ENCODE results near the gene IKZF1. TPM values are rescaled to one million over a fixed set of nuclear protein-coding genes. Genes with fewer than 3 reads are reported as not detected.

Gene IKZF1
- polyA plus RNA-seq, 1 donor = 4.5 TPM

- Histone ChIP-seq H3K27ac (ENCODE audit: low read length) (no peak overlapping the region), H3K4me3 (ENCODE audit: low read length) (no peak overlapping the region), H3K4me1 (ENCODE audit: control insufficient read depth, insufficient read depth, low read length) (no peaks in the 10 kb centered on the region), H3K27me3 (ENCODE audit: control insufficient read depth, insufficient read depth, low read length) (no peaks in the 10 kb centered on the region), H3K36me3 (ENCODE audit: control insufficient read depth, insufficient read depth, low read length) (no peaks in the 10 kb centered on the region), H3K9me3 (ENCODE audit: control insufficient read depth, low read depth, low read length) (no peaks in the 10 kb centered on the region)
- 67% methylated on average over 1 of the region's 3 CpGs for WGBS (ENCODE audit: insufficient coverage, low lambda C conversion rate)
- no peak for DNase-seq
Observed at GRCh38 chr7:50268990-50269389, 35.5 kb upstream of the IKZF1 start.

GRCh38 chr7:50270531-50271018 lies 33.9 kb upstream of the IKZF1 start:
- Histone ChIP-seq H3K27me3 (ENCODE audit: control insufficient read depth, insufficient read depth, low read length) (no peaks in the 10 kb centered on the region), H3K4me1 (ENCODE audit: control insufficient read depth, insufficient read depth, low read length) (no peaks in the 10 kb centered on the region), H3K36me3 (ENCODE audit: control insufficient read depth, insufficient read depth, low read length) (no peaks in the 10 kb centered on the region), H3K9me3 (ENCODE audit: control insufficient read depth, low read depth, low read length) (no peaks in the 10 kb centered on the region), H3K27ac (ENCODE audit: low read length) (no peak overlapping the region), H3K4me3 (ENCODE audit: low read length) (no peak overlapping the region)
- no CpG with 5 or more reads among the region's 5 CpGs for WGBS (ENCODE audit: insufficient coverage, low lambda C conversion rate)
- DNase-seq = no peak

- no peaks in the 10 kb centered on the region for H3K9me3 ChIP-seq (ENCODE audit: control insufficient read depth, low read depth, low read length)
- DNase-seq = no peak
- H3K27me3 ChIP-seq (ENCODE audit: control insufficient read depth, insufficient read depth, low read length) = no peaks in the 10 kb centered on the region
- no peaks in the 10 kb centered on the region for H3K36me3 ChIP-seq (ENCODE audit: control insufficient read depth, insufficient read depth, low read length)
- no peak overlapping the region for H3K27ac ChIP-seq (ENCODE audit: low read length)
- H3K4me3 ChIP-seq (ENCODE audit: low read length) = no peak overlapping the region
- no peaks in the 10 kb centered on the region for H3K4me1 ChIP-seq (ENCODE audit: control insufficient read depth, insufficient read depth, low read length)
- no CpG with 5 or more reads among the region's 3 CpGs for WGBS (ENCODE audit: insufficient coverage, low lambda C conversion rate)
Observed at GRCh38 chr7:50272808-50273207, 31.7 kb upstream of the IKZF1 start.

- WGBS (ENCODE audit: insufficient coverage, low lambda C conversion rate) = no CpG with 5 or more reads among the region's 1 CpG
- no peaks in the 10 kb centered on the region for H3K27me3 ChIP-seq (ENCODE audit: control insufficient read depth, insufficient read depth, low read length)
- no peak for DNase-seq
- no peaks in the 10 kb centered on the region for H3K36me3 ChIP-seq (ENCODE audit: control insufficient read depth, insufficient read depth, low read length)
- no peaks in the 10 kb centered on the region for H3K9me3 ChIP-seq (ENCODE audit: control insufficient read depth, low read depth, low read length)
- H3K27ac ChIP-seq (ENCODE audit: low read length) = no peak overlapping the region
- no peak overlapping the region for H3K4me3 ChIP-seq (ENCODE audit: low read length)
- no peaks in the 10 kb centered on the region for H3K4me1 ChIP-seq (ENCODE audit: control insufficient read depth, insufficient read depth, low read length)
Observed at GRCh38 chr7:50273301-50273700, 31.2 kb upstream of the IKZF1 start.

GRCh38 chr7:50273870-50274269 lies 30.6 kb upstream of the IKZF1 start:
- 78% methylated on average over 1 of the region's 1 CpG for WGBS (ENCODE audit: insufficient coverage, low lambda C conversion rate)
- Histone ChIP-seq H3K27ac (ENCODE audit: low read length) (no peak overlapping the region), H3K9me3 (ENCODE audit: control insufficient read depth, low read depth, low read length) (no peaks in the 10 kb centered on the region), H3K27me3 (ENCODE audit: control insufficient read depth, insufficient read depth, low read length) (no peaks in the 10 kb centered on the region), H3K4me1 (ENCODE audit: control insufficient read depth, insufficient read depth, low read length) (no peaks in the 10 kb centered on the region), H3K4me3 (ENCODE audit: low read length) (no peak overlapping the region), H3K36me3 (ENCODE audit: control insufficient read depth, insufficient read depth, low read length) (no peaks in the 10 kb centered on the region)
- DNase-seq = no peak

GRCh38 chr7:50274361-50274760 lies 30.2 kb upstream of the IKZF1 start:
- no peak overlapping the region for H3K27ac ChIP-seq (ENCODE audit: low read length)
- no peak overlapping the region for H3K4me3 ChIP-seq (ENCODE audit: low read length)
- no peaks in the 10 kb centered on the region for H3K4me1 ChIP-seq (ENCODE audit: control insufficient read depth, insufficient read depth, low read length)
- no peaks in the 10 kb centered on the region for H3K27me3 ChIP-seq (ENCODE audit: control insufficient read depth, insufficient read depth, low read length)
- no peaks in the 10 kb centered on the region for H3K9me3 ChIP-seq (ENCODE audit: control insufficient read depth, low read depth, low read length)
- no peak for DNase-seq
- WGBS (ENCODE audit: insufficient coverage, low lambda C conversion rate) = no CpG with 5 or more reads among the region's 7 CpGs
- H3K36me3 ChIP-seq (ENCODE audit: control insufficient read depth, insufficient read depth, low read length) = no peaks in the 10 kb centered on the region

GRCh38 chr7:50275430-50275829 lies 29.1 kb upstream of the IKZF1 start:
- Histone ChIP-seq H3K36me3 (ENCODE audit: control insufficient read depth, insufficient read depth, low read length) (no peaks in the 10 kb centered on the region), H3K4me3 (ENCODE audit: low read length) (no peak overlapping the region), H3K27ac (ENCODE audit: low read length) (no peak overlapping the region), H3K4me1 (ENCODE audit: control insufficient read depth, insufficient read depth, low read length) (no peaks in the 10 kb centered on the region), H3K27me3 (ENCODE audit: control insufficient read depth, insufficient read depth, low read length) (no peaks in the 10 kb centered on the region), H3K9me3 (ENCODE audit: control insufficient read depth, low read depth, low read length) (no peaks in the 10 kb centered on the region)
- WGBS (ENCODE audit: insufficient coverage, low lambda C conversion rate) = no CpG with 5 or more reads among the region's 4 CpGs
- DNase-seq = no peak

GRCh38 chr7:50276483-50276882 lies 28.0 kb upstream of the IKZF1 start:
- Histone ChIP-seq H3K36me3 (ENCODE audit: control insufficient read depth, insufficient read depth, low read length) (no peaks in the 10 kb centered on the region), H3K4me1 (ENCODE audit: control insufficient read depth, insufficient read depth, low read length) (no peaks in the 10 kb centered on the region), H3K27ac (ENCODE audit: low read length) (no peak overlapping the region), H3K4me3 (ENCODE audit: low read length) (no peak overlapping the region), H3K9me3 (ENCODE audit: control insufficient read depth, low read depth, low read length) (no peaks in the 10 kb centered on the region), H3K27me3 (ENCODE audit: control insufficient read depth, insufficient read depth, low read length) (no peaks in the 10 kb centered on the region)
- no CpG with 5 or more reads among the region's 1 CpG for WGBS (ENCODE audit: insufficient coverage, low lambda C conversion rate)
- no peak for DNase-seq

GRCh38 chr7:50278120-50278519 lies 26.4 kb upstream of the IKZF1 start:
- DNase-seq = no peak
- no peaks in the 10 kb centered on the region for H3K9me3 ChIP-seq (ENCODE audit: control insufficient read depth, low read depth, low read length)
- no peaks in the 10 kb centered on the region for H3K4me1 ChIP-seq (ENCODE audit: control insufficient read depth, insufficient read depth, low read length)
- H3K27ac ChIP-seq (ENCODE audit: low read length) = no peak overlapping the region
- H3K27me3 ChIP-seq (ENCODE audit: control insufficient read depth, insufficient read depth, low read length) = no peaks in the 10 kb centered on the region
- H3K4me3 ChIP-seq (ENCODE audit: low read length) = no peak overlapping the region
- H3K36me3 ChIP-seq (ENCODE audit: control insufficient read depth, insufficient read depth, low read length) = no peaks in the 10 kb centered on the region

- Histone ChIP-seq H3K27ac (ENCODE audit: low read length) (no peak overlapping the region), H3K27me3 (ENCODE audit: control insufficient read depth, insufficient read depth, low read length) (no peaks in the 10 kb centered on the region), H3K9me3 (ENCODE audit: control insufficient read depth, low read depth, low read length) (no peaks in the 10 kb centered on the region), H3K4me1 (ENCODE audit: control insufficient read depth, insufficient read depth, low read length) (no peaks in the 10 kb centered on the region), H3K36me3 (ENCODE audit: control insufficient read depth, insufficient read depth, low read length) (no peaks in the 10 kb centered on the region), H3K4me3 (ENCODE audit: low read length) (no peak overlapping the region)
- no peak for DNase-seq
- WGBS (ENCODE audit: insufficient coverage, low lambda C conversion rate) = 80% methylated on average over 2 of the region's 12 CpGs
Observed at GRCh38 chr7:50281680-50282445, 22.7 kb upstream of the IKZF1 start.

Measured in large intestine (tissue), 3 donors.